HEK293T (cell line): Measurements from ENCODE around the gene NUDT16L1.

ENCODE experiments used
- CTCF ChIA-PET: fragments of 350-600 bp; formaldehyde crosslinking; extraction: SDS; loops from one replicate; lab custom pipeline; 2021; ENCODE audit warnings: antibody characterized with exemption, inconsistent platforms; lab: Yijun Ruan, JAX
- POLR2A ChIA-PET: fragments of 350-600 bp; formaldehyde crosslinking; extraction: SDS; loops from one replicate; lab custom pipeline; 2020; ENCODE audit warnings: antibody characterized with exemption, inconsistent platforms; lab: Yijun Ruan, JAX
- DNase-seq: peaks from one replicate; pipeline ENCODE4 v3.0.0; 2012; ENCODE audit warnings: mixed read lengths; ENCODE audit errors: extremely low spot score
- ARNT ChIP-seq: fragments of 450-650 bp; IDR thresholded peaks from 2 replicates; pipeline ENCODE4 v1.6.1; 2017; ENCODE audit warnings: mild to moderate bottlenecking
- BHLHE40 ChIP-seq: fragments of 450-650 bp; IDR thresholded peaks from 2 replicates; pipeline ENCODE4 v1.6.1; 2016; ENCODE audit warnings: mild to moderate bottlenecking, moderate library complexity, borderline replicate concordance
- CTBP1 ChIP-seq: fragments of 450-650 bp; IDR thresholded peaks from 2 replicates; pipeline ENCODE4 v1.6.1; 2016; ENCODE audit warnings: borderline replicate concordance
- ELF4 ChIP-seq: fragments of 450-650 bp; IDR thresholded peaks from 2 replicates; pipeline ENCODE4 v1.6.1; 2017; ENCODE audit warnings: antibody characterized with exemption
- FOXA1 ChIP-seq: fragments of 450-650 bp; IDR thresholded peaks from 2 replicates; pipeline ENCODE4 v1.6.1; 2016; ENCODE audit warnings: mild to moderate bottlenecking
- FOXK2 ChIP-seq: fragments of 450-650 bp; IDR thresholded peaks from 2 replicates; pipeline ENCODE4 v1.6.1; 2016; ENCODE audit warnings: mild to moderate bottlenecking
- FOXM1 ChIP-seq: fragments of 450-650 bp; IDR thresholded peaks from 2 replicates; pipeline ENCODE4 v1.6.1; 2017; ENCODE audit warnings: mild to moderate bottlenecking, borderline replicate concordance
- HDGF ChIP-seq: fragments of 450-650 bp; IDR thresholded peaks from 2 replicates; pipeline ENCODE4 v1.6.1; 2017; ENCODE audit warnings: antibody characterized with exemption, borderline replicate concordance
- L3MBTL2 ChIP-seq: fragments of 450-650 bp; conservative IDR thresholded peaks from 2 replicates; pipeline ENCODE4 v1.6.1; 2016; ENCODE audit warnings: mild to moderate bottlenecking
- LEF1 ChIP-seq: fragments of 450-650 bp; IDR thresholded peaks from 2 replicates; pipeline ENCODE4 v1.6.1; 2017; ENCODE audit warnings: mild to moderate bottlenecking, borderline replicate concordance
- NFRKB ChIP-seq: fragments of 450-650 bp; IDR thresholded peaks from 2 replicates; pipeline ENCODE4 v1.6.1; 2016; ENCODE audit warnings: mild to moderate bottlenecking, moderate library complexity
- SP1 ChIP-seq: fragments of 450-650 bp; IDR thresholded peaks from 2 replicates; pipeline ENCODE4 v1.6.1; 2017
- SUZ12 ChIP-seq: fragments of 450-650 bp; IDR thresholded peaks from 2 replicates; pipeline ENCODE4 v1.6.1; 2016; ENCODE audit warnings: mild to moderate bottlenecking
- TARDBP ChIP-seq: fragments of 450-650 bp; IDR thresholded peaks from 2 replicates; pipeline ENCODE4 v1.6.1; 2016
- ZNF384 ChIP-seq: fragments of 450-650 bp; IDR thresholded peaks from 2 replicates; pipeline ENCODE4 v1.6.1; 2016
- TF ChIP-seq, protein P1 (sequence below): fragments of 450-650 bp; IDR thresholded peaks from 2 replicates; pipeline ENCODE4 v1.6.1; 2016

The NUDT16L1 gene

DNA sequence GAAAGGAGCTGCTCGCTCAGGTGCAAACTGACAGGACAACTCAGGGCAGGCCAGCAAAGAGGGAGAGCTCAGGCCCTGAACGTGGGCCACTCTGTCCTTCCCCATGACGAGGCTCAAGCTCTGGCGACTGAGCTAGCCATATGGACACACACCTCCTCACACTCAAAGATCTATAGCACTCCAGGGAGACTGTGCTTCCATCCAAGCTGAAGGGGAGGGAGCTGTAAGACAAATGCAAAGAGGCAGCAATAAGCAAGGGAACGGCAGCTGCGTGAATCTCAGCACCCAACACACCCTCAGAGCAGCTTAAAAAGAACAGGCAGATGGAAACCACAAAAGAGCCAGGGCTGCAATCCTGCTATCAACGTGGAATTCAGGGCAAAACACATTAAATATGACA lies 13.5 kb downstream of the NUDT16L1 start:
- ChIA-PET POLR2A (no interaction called here), CTCF (interaction anchor here (0.9 kb wide), 1 partner anchor 24 kb away, joined by 3 read pairs; no protein-coding TSS in a partner anchor)
- no peak for DNase-seq
- TF ChIP-seq SP1 (no peak), ELF4 (no peak), ARNT (no peak)

DNA sequence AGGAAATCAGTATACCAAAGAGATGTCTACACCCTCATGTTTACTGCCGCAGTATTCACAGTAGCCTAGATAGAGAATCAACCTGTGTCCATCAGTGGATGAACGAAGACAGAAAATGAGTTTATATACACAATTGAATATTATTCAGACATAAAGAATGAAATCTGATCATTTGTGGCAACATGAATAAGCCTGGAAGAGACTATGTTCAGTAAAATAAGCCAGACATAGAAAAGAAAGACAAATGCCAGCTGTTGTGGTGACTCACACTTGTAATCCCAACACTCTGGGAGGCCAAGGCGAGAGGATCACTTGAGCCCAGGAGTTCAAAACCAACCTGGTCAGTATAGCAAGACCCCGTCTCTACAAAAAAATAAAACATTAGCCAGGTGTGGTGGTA lies 16.1 kb downstream of the NUDT16L1 start:
- TF ChIP-seq, protein P1, sequence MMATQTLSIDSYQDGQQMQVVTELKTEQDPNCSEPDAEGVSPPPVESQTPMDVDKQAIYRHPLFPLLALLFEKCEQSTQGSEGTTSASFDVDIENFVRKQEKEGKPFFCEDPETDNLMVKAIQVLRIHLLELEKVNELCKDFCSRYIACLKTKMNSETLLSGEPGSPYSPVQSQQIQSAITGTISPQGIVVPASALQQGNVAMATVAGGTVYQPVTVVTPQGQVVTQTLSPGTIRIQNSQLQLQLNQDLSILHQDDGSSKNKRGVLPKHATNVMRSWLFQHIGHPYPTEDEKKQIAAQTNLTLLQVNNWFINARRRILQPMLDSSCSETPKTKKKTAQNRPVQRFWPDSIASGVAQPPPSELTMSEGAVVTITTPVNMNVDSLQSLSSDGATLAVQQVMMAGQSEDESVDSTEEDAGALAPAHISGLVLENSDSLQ, result no peak
- TF ChIP-seq NFRKB (no peak), SUZ12 (no peak), CTBP1 (no peak), ARNT (no peak), SP1 (no peak), TARDBP (no peak), LEF1 (no peak), BHLHE40 (no peak), HDGF (no peak), L3MBTL2 (no peak), ZNF384 (no peak), ELF4 (no peak)
- DNase-seq, result no peak
- POLR2A ChIA-PET, result no interaction called here
- CTCF ChIA-PET, result no interaction called here

GRCh38 chr16:4713663-4714501 lies 20.5 kb downstream of the NUDT16L1 start:
- DNase-seq, result no peak
- ChIA-PET POLR2A (no interaction called here), CTCF (no interaction called here)
- TF ChIP-seq SP1, result no peak
- no peak for TF ChIP-seq FOXM1
- no peak for TF ChIP-seq CTBP1
- no peak for TF ChIP-seq FOXA1
- no peak for TF ChIP-seq ZNF384
- no peak for TF ChIP-seq NFRKB
- no peak for TF ChIP-seq L3MBTL2
- no peak for TF ChIP-seq TARDBP
- TF ChIP-seq BHLHE40, result no peak
- TF ChIP-seq SUZ12, result no peak
- no peak for TF ChIP-seq LEF1
- TF ChIP-seq ELF4, result no peak
- no peak for TF ChIP-seq FOXK2
- TF ChIP-seq, protein P1, result no peak
- TF ChIP-seq ARNT, result no peak
- TF ChIP-seq HDGF, result no peak

- no peak for DNase-seq
- ChIA-PET POLR2A (no interaction called here), CTCF (no interaction called here)
- TF ChIP-seq SP1 (no peak), ELF4 (no peak), FOXA1 (no peak), BHLHE40 (no peak), L3MBTL2 (no peak), SUZ12 (no peak), CTBP1 (no peak), ZNF384 (no peak), ARNT (no peak), HDGF (no peak), FOXM1 (no peak), TARDBP (no peak), NFRKB (no peak), LEF1 (no peak)
- TF ChIP-seq, protein P1, result no peak
Observed at GRCh38 chr16:4714996-4715395, 21.6 kb downstream of the NUDT16L1 start.

- ChIA-PET CTCF (no interaction called here), POLR2A (interaction anchor here (1.1 kb wide), 1 partner anchor 16 kb away, joined by 6 read pairs; the partner anchor contains the start of genes ANKS3 and DNAAF8)
- no peak for DNase-seq
- TF ChIP-seq L3MBTL2, result no peak
- no peak for TF ChIP-seq BHLHE40
- no peak for TF ChIP-seq HDGF
- TF ChIP-seq SUZ12, result no peak
- TF ChIP-seq CTBP1, result no peak
- TF ChIP-seq, protein P1, result no peak
- no peak for TF ChIP-seq TARDBP
Observed at GRCh38 chr16:4718466-4718865, 25.1 kb downstream of the NUDT16L1 start.
